Mesendoderm (in vitro differentiated cells): Measurements from ENCODE around the gene GPATCH2L.

ENCODE experiments used
- DNase-seq: peaks from one replicate; pipeline ENCODE4 v3.0.0; 2013
- H2AK5ac ChIP-seq: 2 replicates; pipeline ENCODE4 v1.6.1; 2013; ENCODE audit warnings: low read length, inconsistent platforms
- H2BK120ac ChIP-seq: 2 replicates; pipeline ENCODE4 v1.6.1; 2013; ENCODE audit warnings: low read depth, mild to moderate bottlenecking, low read length, moderate library complexity, mixed read lengths
- H2BK15ac ChIP-seq: replicated peaks from 2 replicates; pipeline ENCODE4 v1.6.1; 2013; ENCODE audit warnings: low read depth, mild to moderate bottlenecking, moderate library complexity
- H2BK5ac ChIP-seq: 2 replicates; pipeline ENCODE4 v1.6.1; 2013; ENCODE audit warnings: low read length, inconsistent platforms
- H3K18ac ChIP-seq: 2 replicates; pipeline ENCODE4 v1.6.1; 2013; ENCODE audit warnings: mild to moderate bottlenecking, low read length, mixed read lengths
- H3K23ac ChIP-seq: one replicate; pipeline ENCODE4 v1.6.1; 2013; ENCODE audit warnings: low read length
- H3K27ac ChIP-seq: 2 replicates; pipeline ENCODE4 v1.5.1; 2013; ENCODE audit warnings: low read depth, mild to moderate bottlenecking, inconsistent platforms, low read length, moderate library complexity
- H3K27me3 ChIP-seq: 2 replicates; pipeline ENCODE4 v1.6.1; 2013; ENCODE audit warnings: low read length, control low read depth, mild to moderate bottlenecking, inconsistent platforms; ENCODE audit not compliant: insufficient read depth, poor library complexity
- H3K36me3 ChIP-seq: 2 replicates; pipeline ENCODE4 v1.6.1; 2013; ENCODE audit warnings: low read length, inconsistent platforms; ENCODE audit not compliant: control insufficient read depth, insufficient read depth
- H3K4ac ChIP-seq: one replicate; pipeline ENCODE4 v1.6.1; 2013; ENCODE audit warnings: low read depth, mild to moderate bottlenecking, low read length, moderate library complexity
- H3K4me1 ChIP-seq: 2 replicates; pipeline ENCODE4 v1.6.1; 2013; ENCODE audit warnings: low read depth, low read length, inconsistent platforms; ENCODE audit not compliant: control insufficient read depth
- H3K4me2 ChIP-seq: 2 replicates; pipeline ENCODE4 v1.6.1; 2013; ENCODE audit warnings: low read length
- H3K4me3 ChIP-seq: 2 replicates; pipeline ENCODE4 v1.5.1; 2013; ENCODE audit warnings: mild to moderate bottlenecking, low read length
- H3K56ac ChIP-seq: one replicate; pipeline ENCODE4 v1.6.1; 2013; ENCODE audit warnings: low read length
- H3K79me1 ChIP-seq: 2 replicates; pipeline ENCODE4 v1.6.1; 2013; ENCODE audit warnings: low read length, inconsistent platforms
- H3K79me2 ChIP-seq: 2 replicates; pipeline ENCODE4 v1.6.1; 2013; ENCODE audit warnings: mild to moderate bottlenecking, low read length; ENCODE audit not compliant: control insufficient read depth, insufficient read depth
- H3K9ac ChIP-seq: 2 replicates; pipeline ENCODE4 v1.6.1; 2013; ENCODE audit warnings: low read length, inconsistent platforms
- H4K5ac ChIP-seq: one replicate; pipeline ENCODE4 v1.6.1; 2013; ENCODE audit warnings: low read length
- H4K8ac ChIP-seq: one replicate; pipeline ENCODE4 v1.6.1; 2013; ENCODE audit warnings: low read depth, mild to moderate bottlenecking, control low read depth, low read length, moderate library complexity
- WGBS: extraction: QIAGEN DNeasy Blood & Tissue Kit; methylation state at CpG from one replicate; pipeline ENCODE4 v1.1.7; 2013; ENCODE audit warnings: low lambda C conversion rate, missing lambda C conversion rate; ENCODE audit not compliant: insufficient coverage; ENCODE audit errors: extremely low coverage; 5-methylcytosine and 5-hydroxymethylcytosine counted together

GPATCH2L gene

DNA sequence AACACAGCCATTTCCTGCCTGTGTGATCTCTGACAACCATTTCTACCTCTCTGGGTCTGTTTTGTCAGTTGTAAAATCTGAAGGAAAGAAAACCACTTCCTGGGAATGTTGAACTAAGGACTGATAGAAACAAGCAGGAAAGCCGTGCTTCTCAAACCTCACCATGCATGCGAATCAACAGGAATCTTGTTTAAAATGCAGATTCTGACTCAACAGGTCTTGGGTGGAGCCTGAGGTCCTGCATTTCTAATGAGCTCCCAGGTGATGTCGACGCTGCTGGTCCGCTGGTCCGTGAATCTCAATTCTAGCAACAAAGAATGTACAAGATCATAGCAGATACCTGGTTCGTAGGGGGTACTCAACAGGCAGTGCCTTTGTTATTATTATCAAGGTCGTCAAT is 38.0 kb upstream of the GPATCH2L start:
- H3K4me2 ChIP-seq, result no peak overlapping the region
- H3K79me2 ChIP-seq, result no peaks in the 10 kb centered on the region
- no CpG with 5 or more reads among the region's 8 CpGs for WGBS
- H4K8ac ChIP-seq, result no peak overlapping the region
- H3K36me3 ChIP-seq, result no peaks in the 10 kb centered on the region
- no peak overlapping the region for H3K4ac ChIP-seq
- H2BK15ac ChIP-seq, result no peak overlapping the region
- no peak overlapping the region for H2BK120ac ChIP-seq
- no peak overlapping the region for H3K18ac ChIP-seq
- H3K79me1 ChIP-seq, result no peaks in the 10 kb centered on the region
- peaks cover 8% of the 10 kb centered on the region for H3K4me1 ChIP-seq
- H4K5ac ChIP-seq, result no peak overlapping the region
- peak overlapping the region; percentile 51 for H3K56ac ChIP-seq
- no peak overlapping the region for H3K4me3 ChIP-seq
- H2AK5ac ChIP-seq, result no peak overlapping the region
- peak; percentile 54 for DNase-seq
- H2BK5ac ChIP-seq, result no peak overlapping the region
- H3K27me3 ChIP-seq, result no peaks in the 10 kb centered on the region
- H3K23ac ChIP-seq, result no peak overlapping the region
- H3K9ac ChIP-seq, result no peak overlapping the region
- no peak overlapping the region for H3K27ac ChIP-seq

DNA sequence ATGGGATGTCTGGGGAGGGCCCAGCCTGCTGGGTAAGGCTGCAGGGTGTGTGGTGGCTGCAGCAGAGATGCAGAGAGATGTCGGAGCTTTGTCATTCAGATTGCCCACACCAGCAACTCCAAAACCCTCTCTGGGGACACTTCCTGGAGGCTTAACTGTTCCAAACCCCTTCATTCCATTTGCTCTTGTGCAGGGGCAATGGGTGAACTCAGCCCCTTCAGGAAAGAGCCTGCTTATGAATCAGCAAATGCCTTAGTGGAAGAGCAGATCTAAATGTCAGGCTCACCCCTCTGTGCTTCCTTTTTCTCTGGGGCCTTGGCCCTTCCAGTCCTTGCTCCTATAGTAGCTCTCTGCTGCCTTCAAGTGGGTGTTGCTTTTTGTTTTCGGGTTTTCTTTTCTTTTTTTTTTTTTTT is 36.7 kb upstream of the GPATCH2L start:
- Histone ChIP-seq H3K18ac (no peak overlapping the region), H3K27me3 (no peaks in the 10 kb centered on the region), H4K8ac (no peak overlapping the region), H3K23ac (no peak overlapping the region), H3K56ac (no peak overlapping the region), H3K9ac (no peak overlapping the region), H3K4me1 (peaks cover 8% of the 10 kb centered on the region), H2BK5ac (no peak overlapping the region), H2AK5ac (no peak overlapping the region), H3K4me3 (no peak overlapping the region), H3K79me1 (no peaks in the 10 kb centered on the region), H3K4ac (no peak overlapping the region), H2BK15ac (no peak overlapping the region), H2BK120ac (no peak overlapping the region), H4K5ac (no peak overlapping the region), H3K79me2 (no peaks in the 10 kb centered on the region), H3K27ac (no peak overlapping the region), H3K4me2 (no peak overlapping the region), H3K36me3 (no peaks in the 10 kb centered on the region)
- WGBS, result no CpG with 5 or more reads among the region's 2 CpGs
- DNase-seq, result peak; percentile 51

DNA sequence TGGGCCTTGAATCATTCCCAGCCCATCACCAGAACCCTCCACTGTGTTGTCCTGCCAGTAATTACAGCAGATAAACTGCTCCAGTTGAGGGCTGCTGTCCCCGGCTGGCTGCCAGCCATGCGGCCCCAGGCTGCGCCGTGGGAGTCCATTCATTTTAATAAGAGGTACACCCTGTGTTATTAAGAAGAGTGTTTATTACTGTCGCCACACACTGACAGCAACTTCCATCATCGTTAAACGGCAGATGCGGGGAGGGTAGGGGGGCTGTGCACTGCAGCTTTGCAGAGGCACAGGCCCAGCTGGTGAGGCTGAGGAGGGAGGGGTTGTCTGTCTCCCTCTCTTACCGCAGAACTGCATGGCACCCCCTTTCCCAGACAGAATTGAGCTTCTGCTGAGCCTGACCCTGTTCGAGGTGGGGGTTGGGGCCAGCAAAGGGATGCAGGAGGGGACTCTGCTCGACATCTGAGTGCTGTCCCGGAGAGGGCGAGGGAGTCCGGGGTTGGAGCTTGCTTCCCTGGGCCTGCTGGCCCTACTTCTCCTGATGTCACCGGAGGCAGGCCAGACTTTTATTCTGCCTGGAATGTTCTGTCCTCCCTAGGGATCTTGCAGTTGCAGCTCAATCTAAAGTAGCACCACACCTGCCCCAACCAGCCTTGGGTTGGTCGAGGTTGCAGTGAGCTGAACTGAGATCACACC is 33.8 kb upstream of the GPATCH2L start:
- H2BK15ac ChIP-seq, result no peak overlapping the region
- no peaks in the 10 kb centered on the region for H3K79me2 ChIP-seq
- no CpG with 5 or more reads among the region's 16 CpGs for WGBS
- H3K27ac ChIP-seq, result no peak overlapping the region
- H3K4ac ChIP-seq, result no peak overlapping the region
- peaks cover 8% of the 10 kb centered on the region for H3K4me1 ChIP-seq
- no peak overlapping the region for H3K4me3 ChIP-seq
- no peak overlapping the region for H3K23ac ChIP-seq
- H2AK5ac ChIP-seq, result no peak overlapping the region
- H3K36me3 ChIP-seq, result no peaks in the 10 kb centered on the region
- H3K4me2 ChIP-seq, result no peak overlapping the region
- no peak overlapping the region for H2BK5ac ChIP-seq
- H3K27me3 ChIP-seq, result no peaks in the 10 kb centered on the region
- no peak overlapping the region for H2BK120ac ChIP-seq
- no peak overlapping the region for H3K18ac ChIP-seq
- H4K5ac ChIP-seq, result no peak overlapping the region
- no peaks in the 10 kb centered on the region for H3K79me1 ChIP-seq
- H3K56ac ChIP-seq, result no peak overlapping the region
- no peak overlapping the region for H4K8ac ChIP-seq
- no peak overlapping the region for H3K9ac ChIP-seq
- DNase-seq, result no peak

DNA sequence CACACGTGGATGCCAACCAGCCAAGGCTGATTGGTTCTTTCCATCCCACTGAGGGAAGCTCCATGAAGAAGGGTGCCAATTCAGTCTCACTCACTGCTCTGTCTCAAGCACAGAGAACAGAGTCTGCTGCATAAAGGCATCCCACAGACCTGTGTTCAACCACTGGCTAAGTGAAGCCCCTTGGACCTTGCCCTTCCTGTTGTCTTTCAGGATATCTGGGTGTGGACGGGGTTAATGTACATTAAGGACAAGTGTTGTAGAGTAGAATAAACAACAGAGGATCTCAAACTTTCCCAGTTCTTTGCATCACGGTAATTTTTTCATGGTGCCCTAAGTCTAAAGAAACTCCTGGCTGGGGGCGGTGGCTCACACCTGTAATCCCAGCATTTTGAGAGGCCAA is 33.1 kb upstream of the GPATCH2L start:
- H3K56ac ChIP-seq, result no peak overlapping the region
- no CpG with 5 or more reads among the region's 4 CpGs for WGBS
- no peak overlapping the region for H4K8ac ChIP-seq
- H3K9ac ChIP-seq, result no peak overlapping the region
- no peak overlapping the region for H2BK15ac ChIP-seq
- H3K36me3 ChIP-seq, result no peaks in the 10 kb centered on the region
- H3K4me3 ChIP-seq, result no peak overlapping the region
- no peak overlapping the region for H3K18ac ChIP-seq
- H3K27me3 ChIP-seq, result no peaks in the 10 kb centered on the region
- H2BK120ac ChIP-seq, result no peak overlapping the region
- peaks cover 5% of the 10 kb centered on the region for H3K4me1 ChIP-seq
- H3K79me1 ChIP-seq, result no peaks in the 10 kb centered on the region
- no peak overlapping the region for H4K5ac ChIP-seq
- no peak for DNase-seq
- no peak overlapping the region for H2BK5ac ChIP-seq
- H3K23ac ChIP-seq, result no peak overlapping the region
- no peak overlapping the region for H2AK5ac ChIP-seq
- H3K27ac ChIP-seq, result no peak overlapping the region
- no peak overlapping the region for H3K4me2 ChIP-seq
- H3K79me2 ChIP-seq, result no peaks in the 10 kb centered on the region
- H3K4ac ChIP-seq, result no peak overlapping the region

DNA sequence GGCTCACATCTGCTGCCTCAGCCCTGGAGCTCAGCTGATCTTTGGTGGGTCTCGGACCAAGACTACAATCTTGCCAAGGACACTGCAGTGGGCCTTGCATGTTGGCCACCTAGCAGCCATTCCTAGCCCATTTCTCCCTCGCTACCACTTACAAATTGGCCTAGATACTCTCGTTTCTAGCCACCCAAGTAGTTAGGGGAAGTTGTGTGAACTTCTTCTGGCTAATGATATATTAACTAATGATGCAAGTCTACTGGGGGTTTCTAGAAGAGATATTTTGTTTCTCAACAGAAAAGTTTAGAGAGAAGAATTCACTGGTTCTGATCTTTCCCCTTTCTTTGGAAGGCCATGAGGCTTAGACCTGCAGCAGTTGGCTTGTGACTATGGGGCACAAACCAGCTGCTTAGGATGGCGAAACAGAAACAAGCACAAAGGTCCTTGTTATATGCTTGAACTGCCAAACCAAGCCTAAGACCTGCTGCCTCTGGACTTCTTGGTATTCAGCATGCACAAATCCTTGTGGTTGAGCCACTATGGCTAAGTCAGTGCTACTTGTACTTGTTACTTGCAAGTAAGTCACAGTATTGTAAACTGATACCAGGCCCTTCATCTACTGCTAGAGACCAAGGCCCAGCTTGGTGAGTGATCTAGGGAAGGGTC is 30.5 kb upstream of the GPATCH2L start:
- Histone ChIP-seq H3K18ac (no peak overlapping the region), H4K8ac (no peak overlapping the region), H3K4me2 (no peak overlapping the region), H3K27ac (no peak overlapping the region), H3K23ac (no peak overlapping the region), H3K4ac (no peak overlapping the region), H3K27me3 (no peaks in the 10 kb centered on the region), H2AK5ac (no peak overlapping the region), H3K4me1 (no peaks in the 10 kb centered on the region), H4K5ac (no peak overlapping the region), H2BK15ac (no peak overlapping the region), H2BK120ac (no peak overlapping the region), H3K4me3 (no peak overlapping the region), H3K36me3 (no peaks in the 10 kb centered on the region), H3K56ac (no peak overlapping the region), H3K9ac (no peak overlapping the region), H3K79me1 (no peaks in the 10 kb centered on the region), H3K79me2 (no peaks in the 10 kb centered on the region), H2BK5ac (no peak overlapping the region)
- no peak for DNase-seq
- WGBS, result no CpG with 5 or more reads among the region's 4 CpGs
